IPS-15b (cell line): ENCODE measurements around the gene AKT1.

Source experiments
- H3K27me3 ChIP-seq: one replicate; pipeline ENCODE4 v1.6.1; 2013; ENCODE audit warnings: low read length; ENCODE audit not compliant: control insufficient read depth, insufficient read depth
- H3K36me3 ChIP-seq: one replicate; pipeline ENCODE4 v1.6.1; 2013; ENCODE audit warnings: low read length; ENCODE audit not compliant: control insufficient read depth, insufficient read depth
- H3K4me1 ChIP-seq: one replicate; pipeline ENCODE4 v1.6.1; 2013; ENCODE audit warnings: mild to moderate bottlenecking, low read length; ENCODE audit not compliant: control insufficient read depth, insufficient read depth
- H3K4me3 ChIP-seq: one replicate; pipeline ENCODE4 v1.5.1; 2013; ENCODE audit warnings: low read depth, low read length
- H3K9ac ChIP-seq: one replicate; pipeline ENCODE4 v1.6.1; 2013; ENCODE audit warnings: low read depth, mild to moderate bottlenecking, low read length
- H3K9me3 ChIP-seq: one replicate; pipeline ENCODE4 v1.6.1; 2013; ENCODE audit warnings: mild to moderate bottlenecking, low read length; ENCODE audit not compliant: control insufficient read depth, insufficient read depth

The AKT1 gene

GRCh38 chr14:104722938-104723650 lies 72.5 kb downstream of the AKT1 start:
- no peaks in the 10 kb centered on the region for H3K36me3 ChIP-seq
- H3K4me3 ChIP-seq: peak overlapping the region; percentile 59
- no peaks in the 10 kb centered on the region for H3K4me1 ChIP-seq
- H3K9me3 ChIP-seq: no peaks in the 10 kb centered on the region
- no peak overlapping the region for H3K9ac ChIP-seq
- no peaks in the 10 kb centered on the region for H3K27me3 ChIP-seq

GRCh38 chr14:104721505-104722431 lies 73.8 kb downstream of the AKT1 start:
- H3K27me3 ChIP-seq: no peaks in the 10 kb centered on the region
- no peaks in the 10 kb centered on the region for H3K4me1 ChIP-seq
- H3K9ac ChIP-seq: no peak overlapping the region
- H3K36me3 ChIP-seq: no peaks in the 10 kb centered on the region
- H3K4me3 ChIP-seq: no peak overlapping the region
- no peaks in the 10 kb centered on the region for H3K9me3 ChIP-seq
